HEK293 (cell line): Measurements from ENCODE around the gene TPD52L1.
A peak's percentile ranks its signal among the peaks of the same experiment; 100 is the strongest.

ENCODE experiments used
- CTCF ChIA-PET: fragments of 350-600 bp; formaldehyde crosslinking; extraction: SDS; loops from one replicate; lab custom pipeline; 2021; ENCODE audit warnings: antibody characterized with exemption; lab: Yijun Ruan, JAX
- POLR2A ChIA-PET: fragments of 300-600 bp; formaldehyde crosslinking; extraction: SDS; loops from one replicate; lab custom pipeline; 2020; ENCODE audit warnings: antibody characterized with exemption, inconsistent platforms; lab: Yijun Ruan, JAX
- H3K27ac ChIP-seq: fragments of 200-500 bp; sonication (Bioruptor generic); 2 replicates; pipeline ENCODE4 v1.5.1; 2014; ENCODE audit warnings: low read depth, low read length, control low read depth, inconsistent platforms; ENCODE audit errors: extremely low read depth
- H3K36me3 ChIP-seq, 2 experiments: fragments of 200-500 bp in 1 of 2; sonication (Bioruptor generic) in 1 of 2; 1 replicate in 1 of 2; 2 replicates in 1 of 2; pipeline ENCODE4 v1.5.1; 2014 to 2017; ENCODE audit warnings: inconsistent platforms in 2 of 2, low read length in 2 of 2; ENCODE audit not compliant: control insufficient read depth in 2 of 2, insufficient read depth in 1 of 2
- H3K4me1 ChIP-seq: fragments of 200-500 bp; sonication (Bioruptor generic); 2 replicates; pipeline ENCODE4 v1.5.1; 2014; ENCODE audit warnings: mild to moderate bottlenecking, low read length, inconsistent platforms; ENCODE audit not compliant: control insufficient read depth, insufficient read depth
- H3K4me3 ChIP-seq: 2 replicates; pipeline ENCODE4 v1.5.1; 2011; ENCODE audit warnings: low read depth, mild to moderate bottlenecking, control low read depth, low read length, moderate library complexity
- H3K9me3 ChIP-seq: fragments of 200-500 bp; sonication (Bioruptor generic); 2 replicates; pipeline ENCODE4 v1.5.1; 2014; ENCODE audit warnings: low read depth, low read length, inconsistent platforms; ENCODE audit not compliant: control insufficient read depth, insufficient read depth
- BCL11A ChIP-seq: fragments of 450-650 bp; formaldehyde crosslinking; IDR thresholded peaks from 2 replicates; pipeline ENCODE4 v1.5.1; 2016; ENCODE audit warnings: low read depth, missing biosample characterization, missing genetic modification characterization
- KLF8 ChIP-seq: fragments of 450-650 bp; formaldehyde crosslinking; IDR thresholded peaks from 2 replicates; pipeline ENCODE4 v1.5.1; 2016; ENCODE audit warnings: missing biosample characterization, missing genetic modification characterization
- MEIS1 ChIP-seq: sonication (generic); formaldehyde crosslinking; IDR thresholded peaks from 2 replicates; pipeline ENCODE4 v1.8.1; 2022; ENCODE audit warnings: missing genetic modification reagents, mild to moderate bottlenecking, borderline replicate concordance
- ZBTB44 ChIP-seq: fragments of 450-650 bp; IDR thresholded peaks from 2 replicates; pipeline ENCODE4 v1.5.1; 2018; ENCODE audit warnings: missing biosample characterization, mild to moderate bottlenecking, missing genetic modification characterization
- ZNF510 ChIP-seq: fragments of 450-650 bp; formaldehyde crosslinking; IDR thresholded peaks from 2 replicates; pipeline ENCODE4 v1.5.1; 2018; ENCODE audit warnings: mild to moderate bottlenecking, missing genetic modification characterization, missing biosample characterization; ENCODE audit not compliant: insufficient replicate concordance
- ZNF514 ChIP-seq: fragments of 450-650 bp; formaldehyde crosslinking; IDR thresholded peaks from 2 replicates; pipeline ENCODE4 v1.5.1; 2016; ENCODE audit warnings: missing biosample characterization, missing genetic modification characterization
- ZNF518A ChIP-seq: fragments of 450-650 bp; formaldehyde crosslinking; conservative IDR thresholded peaks from 2 replicates; pipeline ENCODE4 v1.5.1; 2016; ENCODE audit warnings: low read depth, missing biosample characterization, missing genetic modification characterization
- ZNF585B ChIP-seq: fragments of 450-650 bp; formaldehyde crosslinking; IDR thresholded peaks from 2 replicates; pipeline ENCODE4 v1.5.1; 2016; ENCODE audit warnings: missing biosample characterization, missing genetic modification characterization
- ZNF596 ChIP-seq: fragments of 450-650 bp; IDR thresholded peaks from 2 replicates; pipeline ENCODE4 v1.5.0; 2018; ENCODE audit warnings: missing biosample characterization, mild to moderate bottlenecking, missing genetic modification characterization, moderate library complexity
- ZNF645 ChIP-seq: fragments of 450-650 bp; formaldehyde crosslinking; IDR thresholded peaks from 2 replicates; pipeline ENCODE4; 2016; ENCODE audit warnings: missing biosample characterization, missing genetic modification characterization
- ZNF747 ChIP-seq: fragments of 450-650 bp; formaldehyde crosslinking; IDR thresholded peaks from 2 replicates; pipeline ENCODE4 v1.5.1; 2016; ENCODE audit warnings: missing biosample characterization, missing genetic modification characterization
- ZNF791 ChIP-seq: fragments of 450-650 bp; formaldehyde crosslinking; IDR thresholded peaks from 2 replicates; pipeline ENCODE4 v1.5.1; 2016; ENCODE audit warnings: missing biosample characterization, missing genetic modification characterization
- ZNF792 ChIP-seq: fragments of 450-650 bp; formaldehyde crosslinking; IDR thresholded peaks from 2 replicates; pipeline ENCODE4 v1.5.1; 2016; ENCODE audit warnings: missing biosample characterization, missing genetic modification characterization
- ZNF843 ChIP-seq: fragments of 450-650 bp; formaldehyde crosslinking; IDR thresholded peaks from 2 replicates; pipeline ENCODE4 v1.5.1; 2016; ENCODE audit warnings: missing biosample characterization, missing genetic modification characterization
- ZSCAN5A ChIP-seq: fragments of 450-650 bp; formaldehyde crosslinking; IDR thresholded peaks from 2 replicates; pipeline ENCODE4 v1.5.1; 2016; ENCODE audit warnings: missing biosample characterization, missing genetic modification characterization

Gene TPD52L1

GRCh38 chr6:125252891-125253290 lies 99.3 kb downstream of the TPD52L1 start:
- ChIA-PET POLR2A (no interaction called here), CTCF (no interaction called here)
- no peaks in the 10 kb centered on the region for H3K36me3 ChIP-seq

GRCh38 chr6:125253881-125254280 lies 100.3 kb downstream of the TPD52L1 start:
- no peaks in the 10 kb centered on the region for H3K9me3 ChIP-seq
- H3K27ac ChIP-seq: no peak overlapping the region
- no peaks in the 10 kb centered on the region for H3K36me3 ChIP-seq
- H3K4me1 ChIP-seq: 0 out of 2 replicates have a peak, but pooled peaks cover 2% of the 10 kb centered on the region
- POLR2A ChIA-PET: no interaction called here
- no peak overlapping the region for H3K4me3 ChIP-seq
- CTCF ChIA-PET: interaction anchor here (0.5 to 0.7 kb wide), 2 partner anchors 64 to 115 kb away, joined by 5 read pairs; no protein-coding TSS in a partner anchor
- TF ChIP-seq ZBTB44 (tag by site-specific recombination): peak; percentile 49; the same call in 1 of the 2 replicates
- no peak for TF ChIP-seq ZNF791 (tag by site-specific recombination)
- no peak for TF ChIP-seq ZSCAN5A (tag by site-specific recombination)
- TF ChIP-seq, all 188 proteins: peak for 1

More at GRCh38 chr6:125252891-125253290, 99.3 kb downstream of the TPD52L1 start:
- H3K4me1 ChIP-seq: 0 out of 2 replicates have a peak, but pooled peaks cover 2% of the 10 kb centered on the region
- H3K4me3 ChIP-seq: no peak overlapping the region
- no peak overlapping the region for H3K27ac ChIP-seq
- H3K9me3 ChIP-seq: no peaks in the 10 kb centered on the region
- TF ChIP-seq ZNF518A (tag by site-specific recombination) (no peak), ZNF645 (no peak), MEIS1 (CRISPR knock-in tag) (peak; percentile 25; the same call in 1 of the 2 replicates)

GRCh38 chr6:125254321-125254720 lies 100.7 kb downstream of the TPD52L1 start:
- Histone ChIP-seq H3K27ac (no peak overlapping the region), H3K9me3 (no peaks in the 10 kb centered on the region), H3K4me3 (no peak overlapping the region), H3K4me1 (0 out of 2 replicates have a peak, but pooled peaks cover 4% of the 10 kb centered on the region), H3K36me3 (no peaks in the 10 kb centered on the region)
- ChIA-PET POLR2A (no interaction called here), CTCF (interaction anchor here (0.5 to 1.2 kb wide), 2 partner anchors 9 to 114 kb away, joined by 3 to 5 read pairs; no protein-coding TSS in a partner anchor)
- no peak for TF ChIP-seq BCL11A (tag by site-specific recombination)
- no peak for TF ChIP-seq KLF8
- TF ChIP-seq ZNF792 (tag by site-specific recombination): no peak
- no peak for TF ChIP-seq ZNF514
- no peak for TF ChIP-seq ZNF596 (tag by site-specific recombination)
- no peak for TF ChIP-seq ZNF747 (tag by site-specific recombination)
- TF ChIP-seq ZNF843 (tag by site-specific recombination): no peak
- TF ChIP-seq ZNF585B (tag by site-specific recombination): no peak
- TF ChIP-seq ZNF510: no peak
